COR-L47 (cell line): Measurements from ENCODE around the gene NMU.
"Not testable (repeated sequence)": the region's sequence is repeated elsewhere in the genome, so short reads cannot be mapped to it uniquely, and the experiment has no call there.

Experiments
- DNase-seq: peaks from one replicate; lab custom pipeline; 2025; lab: John Stamatoyannopoulos, UW

The NMU gene

GRCh38 chr4:55635741-55636655, at the start of gene NMU:
Gene NMU (minus strand): TSS chr4:55636298. CDS start chr4:55636192, 106 bp downstream.
- peak; percentile 63 for DNase-seq

- no peak for DNase-seq
These were observed 48.2 kb upstream of the NMU start for GRCh38 chr4:55684276-55684675.

GRCh38 chr4:55682797-55683196, 46.7 kb upstream of the NMU start:
- DNase-seq, result not testable (repeated sequence)

- no peak for DNase-seq
These were observed 46.2 kb upstream of the NMU start for GRCh38 chr4:55682295-55682694.

- DNase-seq, result no peak
These were observed 45.3 kb upstream of the NMU start for GRCh38 chr4:55681430-55681829.

- DNase-seq, result no peak
These were observed 39.2 kb upstream of the NMU start for GRCh38 chr4:55675196-55675793.

GRCh38 chr4:55673424-55673823, 37.3 kb upstream of the NMU start:
- DNase-seq, result no peak

GRCh38 chr4:55671667-55672066, 35.6 kb upstream of the NMU start:
- no peak for DNase-seq

- DNase-seq, result no peak
These were observed 34.6 kb upstream of the NMU start for GRCh38 chr4:55670695-55671094.

- DNase-seq, result no peak
These were observed 32.4 kb upstream of the NMU start for GRCh38 chr4:55668449-55668848.

- no peak for DNase-seq
These were observed 30.4 kb upstream of the NMU start for GRCh38 chr4:55666535-55666934.

- DNase-seq, result no peak
These were observed 27.0 kb upstream of the NMU start for GRCh38 chr4:55663145-55663544.

- no peak for DNase-seq
These were observed 25.4 kb upstream of the NMU start for GRCh38 chr4:55661398-55662056.

- DNase-seq, result no peak
These were observed 22.6 kb upstream of the NMU start for GRCh38 chr4:55658657-55659056.

GRCh38 chr4:55654131-55654530, 18.0 kb upstream of the NMU start:
- no peak for DNase-seq

GRCh38 chr4:55650483-55650882, 14.4 kb upstream of the NMU start:
- no peak for DNase-seq

- no peak for DNase-seq
These were observed 1.2 kb upstream of the NMU start for GRCh38 chr4:55637272-55637820.

- no peak for DNase-seq
These were observed 530 bp upstream of the NMU start for GRCh38 chr4:55636656-55636999.

GRCh38 chr4:55635282-55635681, 816 bp downstream of the NMU start:
- DNase-seq, result peak; percentile 40

GRCh38 chr4:55634417-55635128, 1.5 kb downstream of the NMU start:
- DNase-seq, result no peak

- DNase-seq, result no peak
These were observed 2.2 kb downstream of the NMU start for GRCh38 chr4:55633903-55634302.

- no peak for DNase-seq
These were observed 10.3 kb downstream of the NMU start for GRCh38 chr4:55625835-55626234.
